Heart right ventricle (tissue), 16 donors: ENCODE measurements around the gene FAM83D. TPM values are rescaled to one million over a fixed set of nuclear protein-coding genes. Genes with fewer than 3 reads are reported as not detected.

ENCODE experiments used
- ATAC-seq, 8 donors: fragments of 200-7000 bp; cut with Tn5 transposase; one replicate each; pipeline ENCODE4 v1.9.1; 2020; ENCODE audit warnings: mild to moderate bottlenecking in 8 of 8, moderate library complexity in 8 of 8, moderate number of reproducible peaks in 1 of 8
- DNase-seq, 2 donors: peaks; one replicate each; pipeline ENCODE4 v3.0.0-alpha.2; 2020
- H3K27ac ChIP-seq, 10 donors: fragments of 200-600 bp; sonication (generic) in 2 of 10; one replicate each; pipeline versions ENCODE4 v1.5.0 to v1.8.0; 2020 to 2022; ENCODE audit warnings: mild to moderate bottlenecking in 3 of 10
- H3K27me3 ChIP-seq, 7 donors: fragments of 200-600 bp; one replicate each; pipeline ENCODE4 v1.8.0; 2021 to 2022; ENCODE audit warnings: mild to moderate bottlenecking in 2 of 7
- H3K36me3 ChIP-seq, 9 donors: fragments of 200-600 bp; sonication (generic) in 1 of 9; one replicate each; pipeline versions ENCODE4 v1.5.0 to v1.8.0; 2020 to 2022; ENCODE audit warnings: mild to moderate bottlenecking in 2 of 9
- H3K4me1 ChIP-seq, 9 donors: fragments of 200-600 bp; sonication (generic) in 1 of 9; one replicate each; pipeline versions ENCODE4 v1.5.0 to v1.8.0; 2020 to 2022; ENCODE audit warnings: mild to moderate bottlenecking in 4 of 9
- H3K4me3 ChIP-seq, 10 donors: fragments of 200-600 bp; sonication (generic) in 2 of 10; one replicate each; pipeline versions ENCODE4 v1.5.0 to v1.8.0; 2020 to 2022; ENCODE audit warnings: mild to moderate bottlenecking in 7 of 10, moderate library complexity in 2 of 10
- H3K9me3 ChIP-seq, 11 donors: fragments of 200-600 bp in 10 of 11; sonication (generic) in 2 of 11; one replicate each; pipeline versions ENCODE4 v1.5.0 to v1.8.0; 2013 to 2022; ENCODE audit warnings: mild to moderate bottlenecking in 2 of 11, control low read depth in 1 of 11, moderate library complexity in 1 of 11
- WGBS, 2 donors: extraction: QIAGEN DNeasy Blood & Tissue Kit; methylation state at CpG; one replicate each; pipeline ENCODE4 v1.1.7; 2013; ENCODE audit warnings: inconsistent platforms in 1 of 2; 5-methylcytosine and 5-hydroxymethylcytosine counted together
- intact Hi-C, 10 donors: fragments of 100-400 bp; cut with DNase I; formaldehyde crosslinking; loops; one replicate each; pipeline versions ENCODE4 v1.11.1 to v1.14.2; 2022
- polyA plus RNA-seq, 2 donors: library from polyadenylated mRNA; stranded (reverse); fragments of 200-250 nt; gene quantifications; one replicate each; pipeline ENCODE4 v1.2.3, GENCODE V29; 2013
- total RNA-seq, 10 donors: library from RNA; stranded (reverse); fragmentation: NEBNext Ultra II Directional in 3 of 10; extraction: Animal tissue kit (Norgen Biotek cat#: 25700) in 3 of 10; gene quantifications; one replicate each; pipeline versions ENCODE4 v1.2.1 to v1.2.4, GENCODE V29; 2021 to 2023
- TF ChIP-seq, protein P1 (sequence below), 9 donors: fragments of 200-600 bp; sonication (generic) in 2 of 9; IDR thresholded peaks; one replicate each; pipeline versions ENCODE4 v1.5.0 to v1.8.0; 2021 to 2022; ENCODE audit warnings: antibody characterized with exemption in 9 of 9, mild to moderate bottlenecking in 5 of 9, moderate library complexity in 1 of 9
- donor health status: Arrhythmogenic right ventricular cardiomyopathy.
- donor health status: ischemic (EF 13 %, LVEDD 7.1; RV severe dilation, severe dysfunction).
- donor health status: healthy with polysubstance abuse.
- donor health status: DM: no; HTN: yes; CAD: no.
- donor health status: DM: no; HTN: no; CAD: no.
- donor health status: ischemic (EF 25% LVEDD 6.9; RV normal size, moderate dysfunction).
- donor health status: ischemic (EF 25% LVEDD 5.7; RV mildly dilated, moderate dysfunction).
- donor health status: healthy.
- donor health status: DM: yes; HTN: yes; CAD: no.
- donor health status: Ischemic cardiomyopathy.
- donor health status: ischemic (EF 35%, LVEDD 5.7; RV mildly dilated, moderate dysfunction).
- donor health status: nonischemic (EF 11% LVEDD 7.7; RV severe dilation, severe dysfunction).
- donor health status: DM: yes; HTN: yes; CAD: no.
- donor health status: PGD.
- donor health status: ischemic (EF 29% LVEDD 5.4; RV normal size, mild dysfunction).
- donor health status: nonischemic (EF 23%, LVEDD 6.1; RV moderate dilation, normal function).

FAM83D gene
- total and polyA plus RNA-seq, 12 donors: 0.12 to 2.8 (median 0.46) TPM

DNA sequence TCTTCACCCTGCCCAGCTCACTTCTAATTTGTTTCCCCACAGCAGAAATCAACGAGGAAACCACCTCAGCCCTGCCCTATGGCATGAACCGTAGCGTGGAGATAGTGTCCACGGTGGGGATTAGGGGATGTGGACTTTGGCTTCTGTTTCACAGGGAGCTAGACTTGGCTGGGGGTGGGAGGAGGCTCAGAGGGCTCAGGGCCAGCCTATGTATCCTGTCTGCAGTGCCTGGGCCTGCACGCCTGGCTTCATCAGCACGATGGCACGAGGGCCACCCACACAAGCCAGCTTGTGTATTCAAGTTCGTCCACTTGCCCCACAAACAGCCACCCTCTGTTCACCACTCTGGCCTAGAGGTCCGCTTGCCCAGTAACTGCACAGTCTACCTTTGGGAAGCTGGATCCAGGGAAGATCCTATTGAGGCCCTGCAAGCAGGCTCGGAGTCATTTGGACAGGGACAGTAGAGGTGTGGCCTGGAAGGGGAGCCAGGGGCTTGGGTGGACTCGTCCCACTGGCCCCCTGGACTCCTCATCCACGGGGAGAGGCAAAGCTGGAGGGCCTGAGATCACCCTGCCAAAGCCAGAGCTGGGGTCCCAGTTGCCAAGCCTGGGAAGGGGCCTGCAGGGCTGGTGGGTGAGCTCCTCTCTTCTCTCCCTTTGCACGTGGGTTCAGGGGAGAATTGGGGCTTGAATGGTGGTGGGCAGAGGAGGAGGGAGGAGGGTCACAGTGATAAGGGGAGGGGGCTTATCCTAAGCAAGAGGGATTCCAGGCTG lies 38.0 kb upstream of the FAM83D start:
- Histone ChIP-seq H3K27ac (no peak overlapping the region), H3K27me3 (peaks cover 0 to 12% (median under 1%) of the 10 kb centered on the region in 7 donors), H3K9me3 (no peaks in the 10 kb centered on the region), H3K4me3 (no peak overlapping the region), H3K4me1 (peaks cover 0 to 29% (median 9%) of the 10 kb centered on the region in 9 donors), H3K36me3 (peaks cover 0 to 14% (median 0%) of the 10 kb centered on the region in 9 donors)
- DNase-seq (no peak), ATAC-seq (no peak)
- intact Hi-C loops: no loop called here
- TF ChIP-seq, protein P1, sequence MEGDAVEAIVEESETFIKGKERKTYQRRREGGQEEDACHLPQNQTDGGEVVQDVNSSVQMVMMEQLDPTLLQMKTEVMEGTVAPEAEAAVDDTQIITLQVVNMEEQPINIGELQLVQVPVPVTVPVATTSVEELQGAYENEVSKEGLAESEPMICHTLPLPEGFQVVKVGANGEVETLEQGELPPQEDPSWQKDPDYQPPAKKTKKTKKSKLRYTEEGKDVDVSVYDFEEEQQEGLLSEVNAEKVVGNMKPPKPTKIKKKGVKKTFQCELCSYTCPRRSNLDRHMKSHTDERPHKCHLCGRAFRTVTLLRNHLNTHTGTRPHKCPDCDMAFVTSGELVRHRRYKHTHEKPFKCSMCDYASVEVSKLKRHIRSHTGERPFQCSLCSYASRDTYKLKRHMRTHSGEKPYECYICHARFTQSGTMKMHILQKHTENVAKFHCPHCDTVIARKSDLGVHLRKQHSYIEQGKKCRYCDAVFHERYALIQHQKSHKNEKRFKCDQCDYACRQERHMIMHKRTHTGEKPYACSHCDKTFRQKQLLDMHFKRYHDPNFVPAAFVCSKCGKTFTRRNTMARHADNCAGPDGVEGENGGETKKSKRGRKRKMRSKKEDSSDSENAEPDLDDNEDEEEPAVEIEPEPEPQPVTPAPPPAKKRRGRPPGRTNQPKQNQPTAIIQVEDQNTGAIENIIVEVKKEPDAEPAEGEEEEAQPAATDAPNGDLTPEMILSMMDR (IDR thresholded peaks at IDR 0.05): no peak
- 70 to 74% methylated on average over 12 to 13 of the region's 13 CpGs for WGBS, 2 donors

- WGBS, 2 donors: 82 to 85% methylated on average over 2 of the region's 2 CpGs
- TF ChIP-seq, protein P1 (IDR thresholded peaks at IDR 0.05): no peak
- Histone ChIP-seq H3K9me3 (no peaks in the 10 kb centered on the region), H3K4me1 (peaks cover 0 to 28% (median 9%) of the 10 kb centered on the region in 9 donors), H3K4me3 (no peak overlapping the region), H3K36me3 (peaks cover 0 to 14% (median 0%) of the 10 kb centered on the region in 9 donors), H3K27ac (no peak overlapping the region), H3K27me3 (peaks cover 0 to 9% (median 3%) of the 10 kb centered on the region in 7 donors)
- intact Hi-C loops: no loop called here
- ATAC-seq (no peak), DNase-seq (no peak)
These were observed 37.2 kb upstream of the FAM83D start for GRCh38 chr20:38889050-38889449.

DNA sequence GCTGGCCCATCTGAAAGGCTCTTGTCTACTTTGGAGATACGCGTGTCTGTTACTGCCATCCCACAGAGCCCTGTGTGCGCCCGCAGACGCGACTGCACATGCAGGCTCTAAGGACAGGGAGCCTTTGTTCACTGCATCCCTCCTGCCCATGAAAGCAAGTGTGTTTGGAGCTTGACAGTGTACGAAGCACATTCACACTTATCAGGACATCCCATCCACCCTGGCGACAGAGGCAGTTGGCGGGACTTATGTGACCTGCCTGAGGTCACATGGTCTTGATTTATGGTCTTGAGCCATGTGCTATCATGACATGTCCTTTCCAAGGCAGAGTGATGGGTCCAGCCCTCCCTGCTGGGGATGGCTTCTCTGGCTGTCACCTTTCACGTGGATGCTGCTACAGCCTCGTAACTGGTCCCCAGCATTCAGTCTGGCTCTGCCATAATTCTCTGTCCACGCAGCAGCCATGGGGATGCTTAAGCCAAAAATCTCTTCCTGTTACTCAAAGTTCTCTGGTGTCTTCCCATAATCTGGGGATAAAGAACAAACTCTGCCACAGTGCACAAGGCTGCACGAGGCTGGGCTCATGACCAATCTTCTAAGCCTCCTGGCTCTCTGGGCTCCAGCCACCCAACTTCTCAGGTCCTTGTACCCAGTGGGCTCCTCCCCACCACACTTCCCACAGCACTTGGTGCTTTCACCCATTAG lies 36.3 kb upstream of the FAM83D start:
- DNase-seq: no peak
- no peak for ATAC-seq
- WGBS, 2 donors: 68 to 69% methylated on average over 13 of the region's 13 CpGs
- H3K9me3 ChIP-seq: no peaks in the 10 kb centered on the region
- H3K4me1 ChIP-seq: peaks cover 0 to 34% (median 10%) of the 10 kb centered on the region in 9 donors
- H3K36me3 ChIP-seq: peaks cover 0 to 14% (median 0%) of the 10 kb centered on the region in 9 donors
- TF ChIP-seq, protein P1 (IDR thresholded peaks at IDR 0.05): no peak
- intact Hi-C loops: loop anchor here (5.0 to 10.0 kb wide), 8 partner anchors 83 to 245 kb away; partner anchors contain the start of genes PPP1R16B (in 3 of the 10) and ACTR5 (in 1 of the 10)
- no peak overlapping the region for H3K27ac ChIP-seq
- no peak overlapping the region for H3K4me3 ChIP-seq
- H3K27me3 ChIP-seq: peaks cover 0 to 11% (median 3%) of the 10 kb centered on the region in 7 donors

DNA sequence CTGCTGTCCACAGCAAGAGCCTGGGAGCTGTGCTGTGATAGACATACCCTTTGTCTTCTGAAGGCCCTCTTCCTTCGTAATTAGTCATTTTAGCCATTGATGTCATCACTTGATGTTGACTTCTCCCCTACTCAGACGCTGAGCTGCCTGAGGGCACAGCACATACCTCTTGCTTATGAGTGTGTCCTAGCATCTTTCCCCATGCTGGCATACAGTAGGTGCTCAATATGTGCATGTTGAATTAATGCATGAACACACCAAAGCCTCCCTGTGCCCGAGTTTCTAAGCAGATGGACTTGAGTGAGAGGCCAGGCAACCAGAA lies 35.8 kb upstream of the FAM83D start:
- intact Hi-C loops: loop anchor here (5.0 to 10.0 kb wide), 8 partner anchors 83 to 246 kb away; partner anchors contain the start of genes PPP1R16B (in 3 of the 10) and ACTR5 (in 1 of the 10)
- TF ChIP-seq, protein P1 (IDR thresholded peaks at IDR 0.05): no peak
- Histone ChIP-seq H3K27ac (no peak overlapping the region), H3K36me3 (peaks cover 0 to 14% (median 0%) of the 10 kb centered on the region in 9 donors), H3K9me3 (no peaks in the 10 kb centered on the region), H3K4me1 (peaks cover 0 to 29% (median 8%) of the 10 kb centered on the region in 9 donors), H3K27me3 (peaks cover 0 to 11% (median 3%) of the 10 kb centered on the region in 7 donors), H3K4me3 (no peak overlapping the region)
- DNase-seq (no peak), ATAC-seq (no peak)
- 75 to 76% methylated on average over 3 of the region's 3 CpGs for WGBS, 2 donors
